Measurements from ENCODE around the gene CHCHD3.

Gene CHCHD3

DNA sequence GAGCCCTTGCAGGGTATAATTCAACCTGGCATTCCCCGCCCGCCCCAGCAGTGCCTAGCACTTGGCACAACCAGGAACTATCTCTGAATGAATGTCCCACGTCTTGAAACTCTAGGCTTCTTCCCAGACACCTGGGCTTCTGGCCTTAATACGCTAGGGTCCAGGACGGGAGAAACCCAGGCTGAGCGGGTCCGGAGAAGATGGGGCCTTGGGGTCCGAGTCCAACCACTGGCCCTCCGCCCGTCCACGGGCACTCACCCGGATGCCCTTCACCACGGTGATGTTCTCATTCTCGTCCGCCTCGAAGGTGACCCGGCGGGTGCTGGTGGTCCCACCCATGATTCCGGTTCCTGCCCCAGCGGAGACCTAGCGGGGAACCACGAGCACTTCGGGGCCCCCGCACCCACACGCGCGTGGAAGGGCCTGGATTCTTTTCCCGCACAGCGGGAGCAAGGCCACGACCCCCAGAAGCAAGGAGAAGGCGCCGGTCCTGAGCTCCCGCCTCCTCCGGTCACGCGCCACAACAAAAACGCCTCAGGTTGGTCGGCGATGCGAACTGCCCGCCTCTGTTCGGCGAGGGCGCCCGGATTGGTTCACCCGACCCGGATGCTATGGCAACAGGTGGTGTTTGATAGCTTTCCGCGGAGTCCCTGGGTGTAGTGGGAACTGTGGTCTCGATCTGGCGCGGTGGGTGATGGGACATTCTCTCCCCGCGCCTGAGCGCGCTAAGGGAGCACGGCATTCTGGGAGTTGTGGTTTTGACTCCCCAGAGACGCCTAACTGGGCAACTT, at the start of gene CHCHD3:
TSS of gene CHCHD3 (minus strand) at position 492 of the 791 bp plus-strand sequence. CDS start at position 339, 153 bp downstream.
- DNase-seq = peak; percentile 98

DNA sequence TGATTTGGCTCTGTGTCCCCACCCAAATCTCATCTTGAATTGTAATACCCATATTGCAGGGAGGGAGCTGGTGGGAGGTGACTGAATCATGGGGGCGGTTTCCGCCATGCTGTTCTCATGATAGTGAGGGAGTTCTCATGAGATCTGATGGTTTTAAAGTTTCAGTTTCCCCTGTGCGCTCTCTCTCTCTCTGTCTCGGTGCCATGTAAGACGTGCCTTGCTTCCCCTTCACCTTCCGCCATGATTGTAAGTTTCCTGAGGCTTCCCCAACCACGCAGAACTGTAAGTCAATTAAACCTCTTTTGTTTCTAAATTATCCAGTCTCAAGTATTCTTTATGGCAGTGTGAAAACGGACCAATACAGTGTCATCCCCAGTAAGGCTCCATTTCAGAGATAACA, 48.3 kb upstream of the CHCHD3 start:
- no peak for DNase-seq

DNA sequence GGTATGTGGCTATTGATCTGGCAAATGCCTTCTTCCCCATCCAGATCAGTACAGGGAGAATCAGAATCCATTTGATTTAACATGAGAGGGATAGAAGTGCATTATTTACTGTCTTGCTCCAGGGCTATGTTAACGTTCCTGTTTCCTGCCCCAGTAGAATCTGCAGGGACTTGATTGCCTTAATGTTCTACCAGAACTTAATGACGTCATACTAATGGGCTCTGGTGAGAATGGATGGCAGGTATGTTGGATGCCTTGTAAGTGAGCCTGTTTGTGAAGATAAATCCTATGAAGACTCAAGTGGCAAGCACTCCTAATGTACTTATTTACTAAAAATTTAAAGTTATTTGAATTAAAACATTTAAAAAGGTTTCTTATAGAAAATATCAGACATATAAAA, 44.5 kb upstream of the CHCHD3 start:
- no peak for DNase-seq

DNA sequence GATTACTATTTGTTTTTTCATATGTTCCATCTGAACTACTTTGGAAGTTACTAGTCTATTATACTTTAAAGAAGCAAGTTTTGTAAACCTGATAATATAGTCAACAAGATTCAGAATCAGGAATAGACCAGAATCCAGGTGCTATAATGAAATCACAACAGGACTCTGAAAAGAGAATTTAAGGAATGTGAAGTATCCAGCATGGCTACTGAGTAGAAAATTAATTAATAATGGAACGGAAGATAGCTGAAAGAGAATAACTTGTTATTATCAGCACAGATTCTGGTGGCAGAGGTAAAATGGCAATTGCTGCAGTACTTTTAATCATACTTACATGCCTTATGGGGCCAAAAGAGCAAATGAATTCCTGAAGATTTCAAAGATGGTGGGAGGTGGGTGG, 43.1 kb upstream of the CHCHD3 start:
- DNase-seq = peak; percentile 36

DNA sequence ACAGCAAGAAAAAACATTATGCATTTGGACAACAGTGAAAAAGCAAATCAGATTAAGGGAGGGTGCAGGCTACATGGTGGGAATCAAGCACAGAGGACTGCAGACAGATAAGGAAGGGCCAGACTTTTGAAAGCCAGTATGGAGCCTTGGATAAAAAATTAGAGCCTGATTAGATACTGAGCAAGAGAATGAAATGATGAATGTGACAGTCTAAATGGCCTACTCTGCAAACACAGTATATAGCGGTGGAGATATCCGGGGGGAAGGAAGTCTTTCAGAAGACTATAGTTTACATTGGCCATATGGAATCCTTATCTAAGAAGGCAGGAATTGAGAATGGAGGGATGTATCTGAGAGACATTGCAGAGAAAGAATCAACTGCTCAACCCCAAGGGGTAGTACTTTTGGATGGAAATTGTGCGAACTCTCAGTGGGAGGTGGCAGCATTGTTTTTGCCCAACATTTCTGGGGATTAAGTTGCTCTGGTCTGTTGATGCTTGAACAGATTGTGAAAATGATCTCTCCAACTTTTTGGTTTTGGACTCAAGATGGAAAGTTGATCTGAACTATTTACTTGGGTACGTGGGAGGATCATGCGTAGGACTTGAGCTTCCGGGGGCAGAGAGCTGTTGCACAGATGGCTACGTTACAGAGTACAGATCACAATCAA, 39.4 kb upstream of the CHCHD3 start:
- no peak for DNase-seq

DNA sequence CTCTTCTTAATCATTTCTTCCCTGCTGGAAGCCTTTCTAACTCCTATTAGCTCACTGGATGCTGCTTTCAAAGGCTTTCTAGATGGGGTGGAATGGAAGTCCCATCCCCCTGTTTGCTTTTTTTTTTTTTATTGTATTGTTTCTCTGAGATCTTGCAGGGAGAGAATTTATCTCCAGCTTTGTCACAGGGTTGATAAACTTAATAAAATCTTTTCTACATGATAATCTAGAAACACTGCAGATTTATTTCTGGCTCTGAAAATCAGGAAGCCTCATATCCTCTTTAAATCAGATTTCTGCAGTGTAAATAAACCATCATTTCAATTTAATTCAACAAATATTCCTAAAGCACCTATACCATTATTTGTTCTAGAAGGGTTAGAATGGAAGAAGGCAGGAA, 37.2 kb upstream of the CHCHD3 start:
- no peak for DNase-seq

DNA sequence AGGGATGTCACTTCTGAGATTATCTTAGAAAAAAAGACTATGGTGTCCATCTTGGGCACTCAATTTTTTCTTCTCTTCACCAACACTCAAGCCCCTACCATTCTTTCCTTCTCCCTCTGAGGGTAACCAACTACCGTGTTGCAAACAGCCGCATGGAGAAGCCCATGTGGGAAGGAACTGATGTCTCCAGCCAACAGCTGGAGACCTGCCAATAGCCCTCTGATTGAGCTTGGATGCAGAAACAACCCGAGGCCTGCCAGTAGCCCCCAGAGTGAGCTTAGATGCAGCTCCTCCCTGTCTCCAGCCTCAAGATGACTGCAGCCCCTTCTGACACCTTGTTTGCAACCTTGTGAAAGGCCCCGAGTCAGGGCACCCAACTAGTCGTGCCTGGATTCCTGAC, 36.4 kb upstream of the CHCHD3 start:
- DNase-seq = no peak

DNA sequence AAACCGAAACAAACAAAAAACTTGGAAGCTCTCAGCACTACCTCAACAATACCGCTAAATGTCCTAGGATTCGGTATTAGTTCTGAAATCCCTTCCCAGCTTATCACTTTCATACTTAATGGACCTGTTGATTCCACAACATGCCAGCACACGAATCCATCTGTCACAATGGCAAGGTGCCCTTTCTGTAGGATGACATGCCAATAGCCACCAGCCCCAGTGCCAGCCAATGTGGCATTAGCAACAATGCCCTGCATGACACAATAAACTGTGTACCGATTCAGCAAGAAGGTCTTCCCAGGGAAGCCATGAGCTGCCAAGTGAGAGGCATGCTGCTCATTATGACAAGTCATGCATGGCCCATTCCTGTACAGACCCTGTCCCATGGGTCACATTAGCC, 35.6 kb upstream of the CHCHD3 start:
- DNase-seq = no peak

DNA sequence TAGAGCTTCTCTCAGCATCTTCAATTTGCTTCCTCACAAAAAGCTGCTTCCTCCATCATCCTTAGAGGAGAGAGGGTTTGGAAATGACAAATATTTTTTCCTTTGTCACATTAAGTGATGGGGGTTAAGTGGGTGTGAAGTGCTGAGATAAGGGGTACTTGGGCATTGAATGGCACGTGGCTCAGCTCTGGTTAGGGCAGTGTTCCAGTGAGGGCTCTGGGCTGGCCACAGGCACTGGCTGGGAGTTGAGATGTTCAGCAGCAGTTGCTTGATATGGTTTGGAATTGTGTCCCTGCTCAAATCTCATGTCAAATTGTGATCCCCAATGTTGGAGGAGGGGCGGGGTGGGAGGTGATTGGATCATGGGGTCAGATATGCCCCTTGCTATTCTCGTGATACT, 33.7 kb upstream of the CHCHD3 start:
- no peak for DNase-seq

DNA sequence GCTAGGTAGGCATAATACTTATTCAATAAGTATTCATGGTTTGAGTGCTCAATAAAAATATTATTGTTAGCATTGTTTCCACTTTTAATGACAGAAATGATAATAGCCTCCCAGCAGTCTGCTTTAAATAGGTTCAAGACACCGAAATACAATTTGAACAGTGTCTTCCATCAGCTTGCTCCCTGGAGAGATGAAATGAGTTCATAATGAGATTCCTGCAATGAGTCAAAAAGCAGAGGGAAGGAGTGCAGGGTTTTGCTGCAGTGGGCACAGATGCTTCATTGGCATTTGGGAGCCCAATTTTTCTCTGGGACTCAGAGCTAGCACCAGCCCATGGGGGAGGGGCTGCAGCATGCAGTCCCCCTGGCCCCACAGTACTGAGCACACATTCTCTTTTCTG, 32.6 kb upstream of the CHCHD3 start:
- no peak for DNase-seq

DNA sequence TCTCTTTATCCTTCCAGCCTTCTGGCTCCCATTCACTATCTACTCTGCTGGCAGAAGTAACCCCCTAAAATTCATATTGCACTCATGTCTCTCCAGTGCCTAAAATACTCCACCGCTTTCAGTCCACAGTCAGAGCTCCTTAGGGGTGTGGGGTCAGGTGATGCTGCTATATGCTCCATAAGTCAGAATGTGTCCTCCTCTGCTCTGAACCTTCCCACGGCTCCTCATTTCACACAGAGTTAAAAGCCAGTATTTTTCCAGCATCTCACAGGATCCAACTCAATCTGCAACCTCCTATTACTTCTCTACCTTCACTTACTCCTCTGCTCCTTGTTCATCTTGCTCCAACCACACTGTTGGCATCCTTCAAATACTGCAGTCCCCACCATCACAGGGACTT, 31.1 kb upstream of the CHCHD3 start:
- no peak for DNase-seq

DNA sequence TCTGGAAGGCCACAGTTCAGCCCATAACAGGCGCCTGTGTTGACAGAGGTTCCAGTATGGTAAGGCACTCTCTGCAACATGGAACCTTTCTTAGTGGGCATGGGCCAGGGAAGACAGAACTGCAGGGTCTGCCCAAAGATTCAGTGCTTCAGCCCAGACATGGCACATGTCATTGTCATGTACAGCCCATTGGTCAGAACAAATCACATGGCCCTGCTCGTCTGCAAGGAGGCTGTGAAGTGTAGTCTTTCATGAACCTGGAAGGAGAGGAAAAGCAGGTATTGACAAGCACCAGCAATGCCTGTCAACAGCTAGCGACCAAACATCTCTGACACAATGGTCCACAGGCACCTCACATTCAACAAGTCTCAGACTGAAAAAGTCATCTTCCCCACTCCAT, 30.4 kb upstream of the CHCHD3 start:
- no peak for DNase-seq

DNA sequence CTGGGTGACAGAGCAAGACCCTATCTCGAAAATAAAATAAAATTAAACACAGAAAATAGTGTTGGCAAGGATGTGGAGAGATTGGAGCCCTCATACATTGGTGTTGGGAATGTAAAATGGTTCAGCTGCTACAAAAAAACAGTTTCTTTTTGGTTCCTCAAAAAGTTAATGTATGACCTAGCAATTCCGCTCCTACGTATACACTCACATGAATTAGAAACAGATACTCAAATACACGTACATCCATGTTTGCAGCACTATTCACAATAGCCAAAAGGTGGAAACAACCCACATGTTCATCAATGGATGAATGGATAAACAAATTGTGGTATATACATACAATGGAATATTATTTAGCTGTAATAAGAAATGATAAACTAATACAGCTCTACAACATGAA, 28.4 kb upstream of the CHCHD3 start:
- DNase-seq = no peak

DNA sequence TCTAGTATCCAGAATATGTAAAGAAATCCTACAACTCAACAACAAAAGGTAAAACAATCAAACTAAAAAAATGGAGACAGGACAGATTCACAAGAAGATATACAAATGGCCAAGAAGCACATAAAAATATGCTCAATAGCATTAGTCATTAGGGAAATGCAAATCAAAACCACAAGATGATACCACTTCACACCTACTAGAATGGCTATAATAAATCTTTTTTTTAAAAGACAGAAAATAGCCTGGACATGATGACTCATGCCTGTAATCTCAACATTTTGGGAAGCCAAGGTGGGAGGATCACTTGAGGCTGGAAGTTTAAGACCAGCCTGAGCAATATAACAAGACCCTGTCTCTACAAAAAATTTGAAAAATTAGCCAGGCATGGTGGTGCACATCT, 27.9 kb upstream of the CHCHD3 start:
- no peak for DNase-seq

DNA sequence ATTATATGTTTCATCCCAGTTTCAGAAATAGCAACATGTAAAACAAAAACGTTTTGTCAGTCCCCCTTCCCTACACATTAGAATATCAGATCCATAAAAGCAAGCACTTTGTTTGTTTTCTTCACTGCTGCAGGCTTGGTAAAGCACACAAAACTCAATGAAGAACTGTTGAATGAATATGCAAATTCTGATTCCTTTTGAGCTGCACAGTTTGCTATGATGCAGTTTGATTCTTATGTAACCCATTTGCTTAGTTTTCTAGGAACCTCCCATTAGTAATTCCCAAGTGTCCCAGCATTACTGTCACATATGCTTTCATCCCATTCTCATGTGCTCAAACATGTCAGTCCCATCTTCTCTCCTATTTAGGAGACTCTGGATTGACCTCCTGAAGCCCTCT, 26.1 kb upstream of the CHCHD3 start:
- DNase-seq = no peak

DNA sequence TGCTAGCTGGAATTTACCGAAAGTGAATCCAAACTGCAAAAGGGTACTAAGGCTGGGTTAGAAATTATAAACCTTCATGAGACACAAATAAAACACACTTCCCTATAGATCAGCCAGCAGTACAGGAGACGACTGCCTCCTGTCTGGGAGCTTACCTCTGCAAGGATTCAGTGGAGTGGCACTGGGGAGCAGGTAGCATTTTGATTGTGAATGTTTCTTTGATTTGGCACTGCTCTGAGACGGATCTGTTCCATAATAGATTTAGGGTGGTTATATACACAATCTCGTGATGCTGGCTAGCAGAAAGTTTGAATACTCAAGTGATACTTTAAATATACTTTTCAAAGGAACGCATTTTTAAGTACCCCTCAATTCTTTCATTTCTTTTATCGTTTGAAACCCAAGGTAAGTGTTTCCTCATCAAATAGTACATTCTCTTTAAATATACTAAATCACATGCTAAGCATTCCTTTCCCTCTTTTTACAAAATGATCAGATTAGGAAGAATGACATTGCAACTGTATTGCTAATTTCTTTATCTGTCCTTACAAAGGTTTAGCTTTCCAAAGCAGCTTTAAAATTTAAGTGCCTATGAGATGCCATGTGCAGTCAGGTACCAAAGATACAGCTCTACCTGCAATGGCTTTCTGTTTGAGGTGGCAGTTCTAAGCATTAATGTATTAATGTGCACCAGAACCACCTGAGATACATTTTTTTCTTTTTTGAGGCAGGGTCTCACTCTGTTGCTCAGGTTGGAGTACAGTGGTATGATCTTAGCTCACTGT, 20.6 kb upstream of the CHCHD3 start:
- no peak for DNase-seq

DNA sequence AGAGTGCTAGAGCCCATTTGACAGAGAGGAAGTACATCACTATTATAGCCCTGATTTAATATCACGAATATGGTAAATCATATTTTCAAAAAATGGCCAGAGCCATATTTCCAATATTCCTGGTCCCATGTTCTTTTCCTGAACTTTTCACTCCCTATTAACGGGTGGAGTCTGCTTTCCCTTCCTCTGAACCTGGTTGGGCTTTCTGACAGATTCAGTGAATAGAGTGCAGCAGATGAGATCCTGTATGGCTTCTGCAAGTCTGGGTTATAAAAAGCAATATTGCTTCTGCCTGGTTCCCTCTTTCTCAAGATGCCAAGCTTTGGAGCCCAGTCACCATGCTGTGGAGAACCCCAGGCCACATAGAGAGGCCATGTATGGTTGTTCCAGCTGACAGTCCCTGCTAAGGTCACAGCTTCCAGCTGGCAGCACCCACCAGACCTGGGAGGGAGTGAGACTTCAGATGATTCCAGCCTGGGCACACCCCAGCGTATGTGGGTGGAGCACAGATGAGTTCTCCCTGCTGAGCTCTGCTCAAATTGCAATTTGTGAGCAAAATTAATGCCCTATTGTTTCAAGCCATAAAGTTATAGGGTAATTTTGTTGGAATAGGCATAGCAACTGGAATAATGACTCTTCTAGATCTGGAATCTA, 17.9 kb upstream of the CHCHD3 start:
- no peak for DNase-seq

DNA sequence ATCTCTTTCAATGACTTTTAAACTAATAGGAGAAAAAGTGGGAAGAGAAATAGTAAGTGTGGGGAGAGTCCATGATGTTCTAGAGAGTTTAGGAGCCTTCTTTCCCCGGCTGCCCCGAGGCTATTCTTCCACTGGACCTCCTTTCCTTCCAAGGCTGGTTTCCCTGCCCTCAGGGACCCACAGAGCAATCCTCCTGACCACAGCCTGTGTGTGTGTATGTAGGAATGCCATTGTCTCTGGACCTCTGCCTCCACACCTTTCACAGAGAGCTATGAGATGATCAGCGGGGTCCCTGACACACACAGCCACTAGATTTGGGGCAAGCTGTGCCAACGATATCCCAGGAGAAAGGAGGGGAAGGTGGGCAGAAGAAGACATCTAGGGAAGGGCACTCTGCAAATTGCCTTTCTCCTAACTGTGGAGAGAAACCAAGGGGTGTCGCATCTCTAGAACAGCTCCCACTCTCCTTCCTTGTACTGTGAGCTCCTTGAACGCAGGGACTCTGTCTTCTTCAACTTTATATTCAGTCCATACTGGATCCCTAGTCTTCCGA, 13.3 kb upstream of the CHCHD3 start:
- no peak for DNase-seq

DNA sequence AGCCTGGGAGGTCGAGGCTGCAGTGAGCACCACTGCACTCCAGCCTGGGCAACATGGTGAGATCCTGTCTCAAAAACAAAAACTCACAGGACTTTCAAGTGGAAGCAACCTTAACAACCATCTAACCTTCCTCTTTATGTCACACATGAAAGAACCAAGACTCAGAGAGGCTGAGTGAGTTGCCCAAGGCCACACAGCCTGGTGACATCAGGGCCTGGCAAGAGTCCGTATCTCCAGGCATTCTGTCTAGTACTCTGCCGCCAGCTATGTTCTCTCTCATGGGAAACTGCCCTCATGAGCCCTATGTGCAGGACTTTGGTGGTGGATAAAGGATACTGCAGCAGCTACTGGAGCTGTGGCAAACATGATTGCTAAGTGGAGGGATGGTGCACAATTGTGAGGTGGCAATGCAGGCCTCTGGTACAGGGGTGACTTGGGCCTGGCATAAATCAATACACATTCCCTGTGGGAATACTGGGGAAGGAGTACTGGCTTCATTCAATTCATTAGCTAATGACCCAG, 10.1 kb upstream of the CHCHD3 start:
- no peak for DNase-seq

DNA sequence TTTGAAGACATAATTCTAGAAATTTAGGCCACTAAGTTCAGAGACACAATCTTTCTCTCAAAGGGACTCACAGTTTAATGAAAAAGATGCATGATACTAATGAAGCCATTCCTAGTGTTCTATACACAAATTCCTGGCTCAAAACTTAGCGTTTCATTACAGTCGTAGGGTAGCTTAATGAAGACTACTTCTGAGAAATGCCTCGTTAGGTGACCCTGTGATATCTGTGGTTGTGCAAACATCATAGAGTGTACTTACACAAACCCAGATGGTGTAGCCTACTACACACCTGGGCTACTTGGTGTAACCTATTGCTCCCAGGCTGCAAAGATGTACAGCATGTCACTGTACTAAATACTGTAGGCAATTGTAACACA, 488 bp upstream of the CHCHD3 start:
- DNase-seq = no peak

DNA sequence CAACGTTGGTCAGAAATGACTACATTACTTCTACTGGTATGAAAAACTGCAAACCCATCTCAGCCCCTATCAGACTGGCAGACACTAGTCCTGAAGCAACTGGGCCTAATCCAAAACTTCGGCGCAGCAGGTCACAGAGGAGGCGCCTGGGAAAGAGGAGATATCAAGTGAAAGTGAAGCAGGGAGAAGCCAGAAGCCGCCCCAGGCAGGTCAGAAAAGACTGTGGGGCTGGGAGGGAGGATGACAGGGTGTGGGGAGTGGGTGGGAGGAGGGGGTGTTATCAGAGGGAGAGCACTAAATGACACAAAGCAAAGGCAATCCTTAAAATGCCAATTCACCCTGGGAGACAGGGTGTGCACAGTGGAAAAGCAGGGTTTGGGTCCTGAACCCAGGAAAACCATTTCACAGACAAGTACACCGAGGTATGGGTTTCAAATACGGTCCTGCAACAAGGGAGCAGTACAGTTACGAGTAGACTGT, 731 bp downstream of the CHCHD3 start:
- DNase-seq = peak; percentile 13

DNA sequence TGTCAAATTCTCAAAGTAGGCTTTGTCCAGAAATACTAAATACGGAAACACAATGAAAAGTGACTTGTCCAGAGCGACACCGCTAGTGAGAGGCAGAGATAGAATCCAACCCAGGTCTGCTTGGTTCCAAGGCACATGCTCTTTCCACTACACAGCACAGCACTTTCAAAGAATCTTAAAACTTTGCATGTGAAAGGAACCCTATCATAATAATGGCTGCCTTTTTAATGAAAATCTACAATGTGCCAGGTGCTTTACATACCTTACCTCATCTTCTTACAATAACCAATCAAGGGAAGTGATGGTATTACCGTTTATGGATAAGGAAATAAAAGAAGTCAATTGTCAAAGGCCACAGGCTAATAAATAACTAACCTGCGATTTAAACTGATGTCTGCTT, 2.6 kb downstream of the CHCHD3 start:
- DNase-seq = no peak

DNA sequence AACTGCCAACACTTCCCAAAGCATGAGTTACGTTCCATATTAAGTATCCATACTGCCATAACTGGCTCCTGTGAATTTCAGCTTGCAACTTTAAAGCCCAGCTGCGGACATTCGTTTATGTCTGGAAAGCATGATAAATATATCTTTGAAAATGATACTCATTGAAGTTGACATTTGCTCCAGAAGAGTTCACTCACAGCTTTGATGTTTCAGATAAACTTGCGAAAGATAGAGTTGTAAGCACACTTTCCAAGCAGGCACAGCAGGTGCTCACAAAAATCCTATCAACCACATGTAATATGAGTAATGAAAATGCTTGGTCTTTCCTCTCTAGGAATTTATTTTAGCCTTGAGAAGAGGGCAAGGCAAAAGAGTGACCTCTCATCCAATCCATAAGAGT, 4.5 kb downstream of the CHCHD3 start:
- no peak for DNase-seq
